SK-N-SH (cell line): Measurements from ENCODE around the gene FYN. TPM values are rescaled to one million over a fixed set of nuclear protein-coding genes. Genes with fewer than 3 reads are reported as not detected.

ENCODE experiments used
- CTCF ChIA-PET: fragments of 300-600, 350-600 bp; formaldehyde crosslinking; extraction: SDS; loops from one replicate; lab custom pipeline; 2021; lab: Yijun Ruan, JAX
- POLR2A ChIA-PET: fragments of 350-600 bp; sonication (Branson Sonifier 250); formaldehyde crosslinking; extraction: SDS; loops from one replicate; lab custom pipeline; 2020; ENCODE audit warnings: antibody characterized with exemption, inconsistent platforms; lab: Yijun Ruan, JAX
- DNase-seq: peaks from one replicate; pipeline ENCODE4 v3.0.0; 2012
- H2AFZ ChIP-seq: fragments of 200-600 bp; sonication (generic); 2 replicates; pipeline ENCODE4 v1.8.1; 2016; ENCODE audit warnings: antibody characterized with exemption, mild to moderate bottlenecking, low read depth
- H3F3A ChIP-seq: fragments of 200-600 bp; sonication (generic); replicated peaks from 2 replicates; pipeline ENCODE3; 2016; ENCODE audit warnings: antibody characterized with exemption, mild to moderate bottlenecking; ENCODE audit not compliant: insufficient read depth
- H3K27ac ChIP-seq, 2 experiments: fragments of 200-500 bp in 1 of 2; fragments of 200-600 bp in 1 of 2; sonication (Bioruptor generic) in 1 of 2; sonication (generic), shearing (Covaris generic) in 1 of 2; 2 replicates each; pipeline versions ENCODE4 v1.5.1 to v1.6.1; 2014 to 2016; ENCODE audit warnings: low read depth in 2 of 2, inconsistent platforms in 1 of 2, low read length in 1 of 2, mild to moderate bottlenecking in 1 of 2, mixed read lengths in 1 of 2
- H3K27me3 ChIP-seq: fragments of 200-600 bp; sonication (generic), shearing (Covaris generic); 2 replicates; pipeline ENCODE4 v1.6.1; 2016; ENCODE audit warnings: mixed run types; ENCODE audit not compliant: insufficient read depth
- H3K36me3 ChIP-seq, 2 experiments: fragments of 200-500 bp in 1 of 2; fragments of 200-600 bp in 1 of 2; sonication (Bioruptor generic) in 1 of 2; sonication (generic) in 1 of 2; replicated peaks in 1 of 2; 2 replicates each; pipeline versions ENCODE3 to v1.5.1; 2014 to 2016; ENCODE audit warnings: low read length in 1 of 2, mild to moderate bottlenecking in 1 of 2; ENCODE audit not compliant: insufficient read depth in 2 of 2, control insufficient read depth in 1 of 2
- H3K4me1 ChIP-seq, 2 experiments: fragments of 200-500 bp in 1 of 2; fragments of 200-600 bp in 1 of 2; sonication (Bioruptor generic) in 1 of 2; sonication (generic), shearing (Covaris generic) in 1 of 2; 2 replicates each; pipeline versions ENCODE4 v1.5.1 to v1.6.1; 2014 to 2016; ENCODE audit warnings: low read depth in 1 of 2, low read length in 1 of 2, mixed run types in 1 of 2; ENCODE audit not compliant: insufficient read depth in 2 of 2, control insufficient read depth in 1 of 2
- H3K4me2 ChIP-seq: fragments of 200-600 bp; sonication (generic), shearing (Covaris generic); 2 replicates; pipeline ENCODE4 v1.6.1; 2017; ENCODE audit warnings: mixed run types
- H3K4me3 ChIP-seq, 2 experiments: fragments of 200-500 bp in 1 of 2; fragments of 200-600 bp in 1 of 2; sonication (Bioruptor generic) in 1 of 2; sonication (generic), shearing (Covaris generic) in 1 of 2; 2 replicates each; pipeline versions ENCODE4 v1.5.1 to v1.8.1; 2014 to 2016; ENCODE audit warnings: low read depth in 2 of 2, inconsistent platforms in 1 of 2, low read length in 1 of 2, mild to moderate bottlenecking in 1 of 2, mixed read lengths in 1 of 2, moderate library complexity in 1 of 2
- H3K79me2 ChIP-seq: fragments of 200-600 bp; sonication (generic); 2 replicates; pipeline ENCODE4 v1.8.1; 2017; ENCODE audit warnings: mild to moderate bottlenecking; ENCODE audit not compliant: insufficient read depth
- H3K9ac ChIP-seq: fragments of 200-600 bp; sonication (generic); 2 replicates; pipeline ENCODE4 v1.6.1; 2017; ENCODE audit warnings: mixed run types
- H3K9me2 ChIP-seq: fragments of 200-600 bp; sonication (generic); 2 replicates; pipeline ENCODE4 v1.6.1; 2017; ENCODE audit warnings: mixed run types
- H3K9me3 ChIP-seq: fragments of 200-600 bp; sonication (generic); 2 replicates; pipeline ENCODE4 v1.6.1; 2017; ENCODE audit warnings: mixed run types, mild to moderate bottlenecking, moderate library complexity
- H4K20me1 ChIP-seq: fragments of 200-600 bp; sonication (generic); 2 replicates; pipeline ENCODE4 v1.6.1; 2017; ENCODE audit warnings: mild to moderate bottlenecking, mixed run types; ENCODE audit not compliant: insufficient read depth
- CHD2 ChIP-seq: fragments of 150-350 bp; IDR thresholded peaks from 2 replicates; pipeline ENCODE4 v1.6.1; 2018; ENCODE audit warnings: low read length; ENCODE audit not compliant: partially characterized antibody
- ELF1 ChIP-seq: IDR thresholded peaks from 2 replicates; pipeline ENCODE4 v1.4.0; 2012
- EP300 ChIP-seq, 2 experiments: IDR thresholded peaks; 2 replicates each; pipeline versions ENCODE4 v1.4.0 to v1.6.1; 2012; ENCODE audit warnings: borderline replicate concordance in 1 of 2, low read depth in 1 of 2, low read length in 1 of 2
- EZH2phosphoT487 ChIP-seq: fragments of 200-600 bp; sonication (generic); IDR thresholded peaks from 2 replicates; pipeline ENCODE4 v1.6.1; 2017; ENCODE audit warnings: low read depth, mixed run types, mild to moderate bottlenecking, antibody characterized with exemption, moderate library complexity, borderline replicate concordance
- FOSL2 ChIP-seq: IDR thresholded peaks from 2 replicates; pipeline ENCODE4 v1.4.0; 2012; ENCODE audit warnings: low read depth, mild to moderate bottlenecking, moderate library complexity, borderline replicate concordance
- FOXM1 ChIP-seq: IDR thresholded peaks from 2 replicates; pipeline ENCODE4 v1.4.0; 2012; ENCODE audit warnings: low read depth, mild to moderate bottlenecking
- GABPA ChIP-seq: IDR thresholded peaks from 2 replicates; pipeline ENCODE4 v1.4.0; 2012; ENCODE audit warnings: low read depth, mild to moderate bottlenecking
- GATA2 ChIP-seq: sonication (generic); formaldehyde crosslinking; IDR thresholded peaks from 2 replicates; pipeline ENCODE4 v1.5.0; 2020; ENCODE audit warnings: mild to moderate bottlenecking, missing genetic modification reagents
- MAX ChIP-seq: IDR thresholded peaks from 2 replicates; pipeline ENCODE4 v1.4.0; 2012; ENCODE audit warnings: low read depth
- MEF2A ChIP-seq: IDR thresholded peaks from 2 replicates; pipeline ENCODE4 v1.4.0; 2012; ENCODE audit warnings: low read depth, borderline replicate concordance
- PBX3 ChIP-seq: IDR thresholded peaks from 2 replicates; pipeline ENCODE4; 2012
- RCOR1 ChIP-seq: fragments of 150-350 bp; IDR thresholded peaks from 2 replicates; pipeline ENCODE4 v1.6.1; 2017; ENCODE audit warnings: antibody characterized with exemption, low read length
- REST ChIP-seq: IDR thresholded peaks from 2 replicates; pipeline ENCODE4 v1.6.1; 2012; ENCODE audit warnings: mild to moderate bottlenecking, low read depth, low read length, moderate library complexity
- RFX5 ChIP-seq: IDR thresholded peaks from 2 replicates; pipeline ENCODE4 v1.6.1; 2012; ENCODE audit warnings: mild to moderate bottlenecking, improper control_type of control experiment, low read length
- RXRA ChIP-seq: IDR thresholded peaks from 2 replicates; pipeline ENCODE4 v1.4.0; 2012; ENCODE audit warnings: low read depth, mild to moderate bottlenecking, borderline replicate concordance
- SIN3A ChIP-seq: IDR thresholded peaks from 2 replicates; pipeline ENCODE4 v1.6.1; 2012; ENCODE audit warnings: low read depth, mild to moderate bottlenecking, low read length, moderate library complexity, borderline replicate concordance
- SMC3 ChIP-seq: IDR thresholded peaks from 2 replicates; pipeline ENCODE4 v1.6.1; 2012; ENCODE audit warnings: low read depth, low read length, improper control_type of control experiment
- USF1 ChIP-seq: IDR thresholded peaks from 2 replicates; pipeline ENCODE4 v1.4.0; 2012; ENCODE audit warnings: low read depth, borderline replicate concordance
- USF2 ChIP-seq: fragments of 150-350 bp; IDR thresholded peaks from 2 replicates; pipeline ENCODE4 v1.6.1; 2017; ENCODE audit warnings: antibody characterized with exemption, low read length, low read depth, borderline replicate concordance
- YY1 ChIP-seq: IDR thresholded peaks from 2 replicates; pipeline ENCODE4 v1.4.0; 2012; ENCODE audit warnings: low read depth, mild to moderate bottlenecking
- WGBS: methylation state at CpG from one replicate; pipeline ENCODE4 v1.1.6; 2017; ENCODE audit warnings: low lambda C conversion rate; 5-methylcytosine and 5-hydroxymethylcytosine counted together
- polyA plus RNA-seq, 3 experiments: library from polyadenylated mRNA; depleted of rRNA; stranded (reverse); fragments of >200 nt; gene quantifications; 2 replicates each; pipeline ENCODE4 v1.2.3, GENCODE V29; 2012

FYN gene
- polyA plus RNA-seq, 1 of the 3 experiments (the other 2 are of a cell fraction), result 31.0 TPM

- peaks cover 0 to 29% of the 10 kb centered on the region in 2 experiments; a peak in 2 of 4 replicates for H3K4me1 ChIP-seq
- no peak overlapping the region for H3K9ac ChIP-seq
- ChIA-PET POLR2A (no interaction called here), CTCF (no interaction called here)
- no peak overlapping the region for H3K4me3 ChIP-seq
- no peaks in the 10 kb centered on the region for H3K27me3 ChIP-seq
- peaks cover 9% of the 10 kb centered on the region for H3F3A ChIP-seq
- no peaks in the 10 kb centered on the region for H3K79me2 ChIP-seq
- H3K27ac ChIP-seq, result no peak overlapping the region
- no peak for DNase-seq
- H3K9me2 ChIP-seq, result no peaks in the 10 kb centered on the region
- TF ChIP-seq RCOR1 (no peak), MEF2A (no peak), EP300 (IDR thresholded peaks at IDR 0.05; ENCODE audit: borderline replicate concordance in 1 of 2, low read depth in 1 of 2, low read length in 1 of 2) (no peak), USF1 (no peak), CHD2 (no peak), MAX (no peak), RFX5 (no peak), EZH2phosphoT487 (no peak), USF2 (no peak), PBX3 (no peak), RXRA (no peak), SIN3A (no peak)
- H3K36me3 ChIP-seq, result peaks cover 0 to 5% of the 10 kb centered on the region in 2 experiments
- no peak overlapping the region for H3K4me2 ChIP-seq
- no peaks in the 10 kb centered on the region for H3K9me3 ChIP-seq
- H2AFZ ChIP-seq, result no peak overlapping the region
- no peaks in the 10 kb centered on the region for H4K20me1 ChIP-seq
- 100% methylated on average over 3 of the region's 3 CpGs for WGBS
Measured at GRCh38 chr6:111660531-111660930, 212.7 kb downstream of the FYN start.

GRCh38 chr6:111658462-111659154 is 214.6 kb downstream of the FYN start:
- no peaks in the 10 kb centered on the region for H3K9me2 ChIP-seq
- no peak overlapping the region for H2AFZ ChIP-seq
- no peak overlapping the region for H3K4me2 ChIP-seq
- no peaks in the 10 kb centered on the region for H4K20me1 ChIP-seq
- H3K36me3 ChIP-seq, result no peaks in the 10 kb centered on the region
- H3K9ac ChIP-seq, result no peak overlapping the region
- WGBS, result 93% methylated on average over 4 of the region's 4 CpGs
- ChIA-PET CTCF (no interaction called here), POLR2A (no interaction called here)
- DNase-seq, result no peak
- no peaks in the 10 kb centered on the region for H3K79me2 ChIP-seq
- no peak overlapping the region for H3K4me3 ChIP-seq
- H3K4me1 ChIP-seq, result peaks cover 0 to 23% of the 10 kb centered on the region in 2 experiments; a peak in 2 of 4 replicates
- TF ChIP-seq FOXM1 (no peak), REST (no peak), FOSL2 (no peak), SIN3A (no peak), SMC3 (no peak), ELF1 (no peak), GABPA (no peak), GATA2 (CRISPR knock-in tag) (no peak), YY1 (no peak)
- H3F3A ChIP-seq, result peaks cover 9% of the 10 kb centered on the region
- no peaks in the 10 kb centered on the region for H3K9me3 ChIP-seq
- H3K27ac ChIP-seq, result no peak overlapping the region; a peak in 1 of 4 replicates
- H3K27me3 ChIP-seq, result no peaks in the 10 kb centered on the region
